NCI-H2171 (cell line): ENCODE measurements around the gene COL12A1.

Experiments used
- DNase-seq: peaks from one replicate; lab custom pipeline; 2025; lab: John Stamatoyannopoulos, UW

Gene COL12A1

GRCh38 chr6:75143191-75143590 lies 62.7 kb downstream of the COL12A1 start:
- no peak for DNase-seq

DNA sequence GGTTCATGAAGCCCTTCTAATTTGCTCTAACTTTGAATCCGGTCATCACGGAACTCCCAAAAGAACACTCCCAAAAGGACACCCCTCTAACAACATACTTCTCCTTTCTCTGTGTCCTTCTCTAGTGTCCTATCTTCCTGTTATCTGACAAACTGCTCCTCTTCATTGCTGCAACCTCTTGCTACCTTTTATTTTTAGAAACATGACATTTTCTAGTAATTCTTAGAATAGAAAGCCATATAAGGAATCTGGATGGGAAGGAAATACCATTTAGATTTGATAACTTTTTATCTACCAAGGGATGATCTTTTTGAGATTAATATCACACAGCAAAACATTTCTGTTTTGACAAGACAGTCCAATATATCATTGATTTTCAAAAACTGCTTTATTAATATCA lies 63.1 kb downstream of the COL12A1 start:
- DNase-seq = no peak

DNA sequence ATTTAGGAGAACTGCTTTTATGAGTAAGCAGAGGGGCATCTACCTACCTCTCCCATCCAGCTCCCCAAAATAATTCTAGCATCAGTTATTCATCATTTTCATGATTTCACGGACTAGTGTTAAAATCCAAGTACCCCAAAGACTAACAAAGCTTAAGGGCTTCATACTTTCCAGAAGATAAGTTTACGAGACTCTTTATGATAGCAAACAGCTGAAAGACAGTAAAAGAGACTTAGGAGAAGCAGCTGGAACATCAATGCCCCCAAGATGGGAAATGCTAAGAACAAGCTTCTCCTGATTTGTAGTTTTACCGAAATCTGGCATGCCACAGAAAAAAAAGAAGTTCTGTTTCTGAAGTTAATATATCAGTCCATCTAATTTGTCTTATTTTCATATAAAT lies 70.0 kb downstream of the COL12A1 start:
- DNase-seq = no peak

DNA sequence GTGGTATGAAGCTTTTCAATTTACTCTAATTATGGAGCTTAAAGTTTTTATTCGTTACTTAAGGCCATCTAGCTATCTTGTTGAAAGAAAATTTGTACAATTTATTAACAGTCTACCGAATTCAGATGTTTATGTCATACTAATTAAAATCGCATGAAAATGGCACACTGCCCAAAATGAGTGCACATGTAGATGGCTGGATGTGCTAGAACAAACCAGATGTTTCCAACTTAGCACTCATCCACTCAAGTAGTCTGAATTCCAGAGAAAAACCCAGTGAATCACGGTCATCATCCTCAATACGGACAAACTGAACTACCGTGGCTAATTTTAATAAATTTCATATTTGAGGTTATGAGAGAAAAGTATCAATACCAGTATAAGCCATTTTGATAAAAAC lies 70.4 kb downstream of the COL12A1 start:
- DNase-seq = no peak

- DNase-seq = no peak
These were observed 75.1 kb downstream of the COL12A1 start for GRCh38 chr6:75130784-75131183.

DNA sequence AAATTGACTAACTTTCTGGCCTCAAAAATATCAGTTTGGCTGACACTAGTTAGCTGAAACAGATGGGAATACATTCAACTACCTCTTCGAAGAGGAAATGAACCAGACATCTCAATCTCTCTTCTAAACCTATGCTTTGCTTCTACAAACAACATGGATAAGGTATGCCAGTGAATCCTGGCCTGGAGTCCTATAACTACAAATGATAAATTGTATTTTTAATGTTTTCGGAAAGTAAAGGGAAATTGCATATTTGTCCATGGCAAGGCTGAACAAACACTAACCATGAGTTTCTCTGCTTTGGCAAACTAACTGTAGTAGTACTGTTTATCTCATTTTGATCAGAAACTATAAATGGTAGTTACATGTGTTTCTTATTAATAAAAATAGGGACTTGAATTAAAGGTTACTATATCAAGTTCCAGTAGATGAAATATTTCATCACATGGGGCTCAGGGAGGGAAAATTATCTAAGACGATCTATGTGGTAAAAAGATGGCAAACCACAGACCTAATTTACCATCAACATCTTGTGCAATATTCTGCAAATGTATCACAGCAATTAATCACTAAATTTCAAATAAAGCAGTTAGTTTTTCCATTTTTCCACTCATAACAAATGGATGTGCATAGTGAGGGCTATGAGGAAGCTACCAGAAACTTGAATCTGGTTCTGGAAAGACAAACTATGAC lies 76.8 kb downstream of the COL12A1 start:
- DNase-seq = no peak

DNA sequence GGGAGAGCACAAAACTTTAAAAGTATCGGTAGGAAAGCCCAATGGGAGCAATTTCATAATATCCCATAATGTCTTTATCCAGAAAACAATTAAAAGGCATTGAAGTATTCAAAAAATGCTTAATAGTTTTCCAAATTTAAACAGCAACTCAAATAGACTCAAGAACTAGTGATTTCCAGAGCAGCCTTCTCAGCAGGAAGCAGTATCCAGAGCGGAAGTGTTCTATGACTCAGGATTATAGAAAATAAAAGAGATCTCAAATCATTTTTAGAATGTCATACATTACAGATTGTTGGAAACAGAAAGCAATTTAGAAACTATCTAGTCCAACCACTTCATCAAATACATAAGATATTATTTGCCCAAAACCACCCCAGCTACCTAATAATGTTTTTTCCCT lies 79.3 kb downstream of the COL12A1 start:
- no peak for DNase-seq

GRCh38 chr6:75124983-75125382 lies 80.9 kb downstream of the COL12A1 start:
- DNase-seq = no peak

DNA sequence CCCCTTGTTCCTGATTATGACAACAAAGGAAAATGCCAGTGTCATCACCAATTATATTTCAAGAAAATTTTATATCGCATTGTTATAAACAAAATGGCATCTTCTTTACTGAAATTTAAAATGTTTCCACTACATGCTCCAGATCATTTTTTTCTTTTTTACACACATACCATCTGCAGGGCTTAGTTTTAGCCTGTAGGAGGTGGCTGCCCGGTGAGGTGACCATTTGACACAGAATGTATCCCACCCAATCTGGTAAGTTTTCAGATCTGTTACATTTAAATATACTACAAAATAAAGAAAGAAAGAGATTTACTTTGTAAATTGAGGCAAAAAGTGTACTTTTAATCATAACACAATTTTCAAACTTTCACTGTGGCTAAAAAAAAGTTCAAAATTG lies 81.8 kb downstream of the COL12A1 start:
- DNase-seq = no peak

GRCh38 chr6:75118925-75119515 lies 86.8 kb downstream of the COL12A1 start:
- no peak for DNase-seq

GRCh38 chr6:75117701-75118100 lies 88.2 kb downstream of the COL12A1 start:
- no peak for DNase-seq

DNA sequence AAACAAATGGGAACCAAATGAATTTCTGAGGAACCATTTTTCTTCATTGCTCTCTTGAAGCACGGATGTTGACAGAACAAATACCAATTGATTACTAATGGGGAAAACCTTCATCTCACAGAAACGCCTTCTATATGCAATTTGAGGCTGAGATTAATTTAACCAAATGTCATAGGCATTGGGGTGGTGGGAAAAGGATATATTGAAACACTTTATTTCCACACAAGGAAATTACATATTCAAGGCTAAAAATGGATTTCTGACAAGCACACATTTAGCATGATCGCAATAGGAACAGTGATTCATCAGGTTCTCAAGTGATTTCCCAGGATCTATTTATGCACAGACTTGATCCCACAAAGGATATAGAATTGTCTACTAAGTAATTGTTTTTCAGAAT lies 88.9 kb downstream of the COL12A1 start:
- no peak for DNase-seq

DNA sequence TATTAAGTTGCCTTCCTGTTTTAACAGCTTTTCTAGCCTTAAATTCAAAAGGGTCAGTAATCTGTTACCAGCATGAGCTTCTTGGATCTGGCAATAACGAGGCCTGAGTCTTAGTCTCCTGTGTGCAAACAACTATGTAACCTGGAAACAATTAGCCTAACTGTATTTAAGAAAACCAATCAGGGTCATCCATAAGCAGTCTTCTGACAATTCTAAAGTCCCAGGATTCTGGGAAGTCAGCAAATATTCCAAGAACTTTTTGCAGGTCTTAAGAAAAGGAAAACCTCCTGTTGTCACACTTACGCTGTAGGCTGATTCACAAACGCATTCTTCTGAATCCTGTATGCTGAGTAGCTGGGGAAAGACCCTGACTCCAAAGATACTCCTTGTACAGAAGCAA lies 90.4 kb downstream of the COL12A1 start:
- DNase-seq = no peak

- no peak for DNase-seq
These were observed 91.0 kb downstream of the COL12A1 start for GRCh38 chr6:75114806-75115205.

DNA sequence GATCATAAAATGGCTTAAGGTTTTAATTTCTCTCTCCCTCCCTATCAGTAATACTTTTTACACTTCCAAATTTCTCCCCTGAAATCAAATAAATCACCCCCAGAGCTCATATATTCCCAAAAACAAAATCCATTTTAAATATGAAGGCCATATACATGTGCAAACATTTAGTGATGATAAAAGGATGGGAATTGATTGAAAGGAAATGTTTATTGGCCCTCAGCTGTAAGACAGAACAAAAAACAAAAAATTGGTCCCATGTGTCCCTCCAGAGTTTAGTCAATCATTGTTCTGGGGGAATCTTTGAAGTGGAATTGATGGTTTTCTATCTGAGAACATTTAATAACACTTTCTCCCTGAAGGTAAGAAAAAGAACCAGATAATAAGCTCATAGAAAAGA lies 91.7 kb downstream of the COL12A1 start:
- no peak for DNase-seq

DNA sequence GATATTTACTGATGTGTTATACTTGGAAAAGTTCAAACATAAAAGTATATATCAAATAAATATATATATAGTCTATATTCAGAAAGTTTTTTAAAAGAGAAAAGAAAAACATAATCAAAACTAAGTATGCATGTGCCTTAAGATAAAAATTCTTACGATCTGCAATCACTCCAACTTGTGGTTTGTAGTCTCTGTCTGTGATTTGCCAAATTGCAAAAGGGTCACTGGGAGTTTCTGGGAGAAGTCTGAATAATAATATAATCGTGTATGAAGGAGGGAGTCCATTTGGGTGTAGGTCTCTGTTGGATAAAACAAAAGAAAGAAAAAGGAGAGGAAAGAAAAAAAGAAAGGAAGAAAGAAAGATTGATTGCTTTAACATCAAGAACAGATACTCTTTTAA lies 92.4 kb downstream of the COL12A1 start:
- DNase-seq = no peak

DNA sequence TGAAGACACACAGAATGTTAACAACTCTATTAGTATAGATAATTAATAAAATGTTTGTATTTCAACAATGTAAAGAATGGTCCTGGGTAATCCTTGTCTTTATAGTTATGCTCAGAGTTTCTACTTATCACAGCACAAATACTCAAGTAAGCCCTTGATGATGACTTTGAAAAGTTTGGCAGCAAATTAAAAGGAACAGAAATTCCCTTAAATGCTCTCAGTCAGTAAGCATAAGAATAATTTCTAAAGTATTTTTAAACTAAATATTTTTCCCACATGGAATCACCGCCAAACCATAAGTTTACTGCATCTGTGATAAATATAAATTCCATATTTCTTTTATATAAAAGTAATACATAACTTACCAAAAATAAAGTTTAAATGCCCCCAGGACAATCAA lies 96.1 kb downstream of the COL12A1 start:
- DNase-seq = no peak

- no peak for DNase-seq
These were observed 96.8 kb downstream of the COL12A1 start for GRCh38 chr6:75109022-75109421.

GRCh38 chr6:75108333-75108974 lies 97.4 kb downstream of the COL12A1 start:
- no peak for DNase-seq

DNA sequence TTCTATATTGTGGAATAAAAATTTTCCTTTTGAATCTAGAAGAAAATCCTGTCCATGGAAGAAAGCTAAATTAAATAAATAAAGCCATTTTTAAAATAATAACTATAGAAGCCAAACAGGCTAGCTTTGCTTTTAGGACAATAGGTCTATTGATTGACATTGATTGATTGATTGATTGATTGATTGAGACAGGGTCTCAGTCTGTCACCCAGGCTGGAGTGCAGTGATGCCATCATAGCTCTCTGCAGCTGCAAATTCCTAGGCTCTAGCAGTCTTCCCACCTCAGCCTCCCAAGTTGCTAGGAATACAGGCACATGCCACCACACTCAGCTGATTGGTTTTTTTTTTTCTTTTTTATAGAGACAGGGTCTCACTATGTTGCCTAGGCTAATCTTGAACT lies 97.9 kb downstream of the COL12A1 start:
- DNase-seq = no peak

DNA sequence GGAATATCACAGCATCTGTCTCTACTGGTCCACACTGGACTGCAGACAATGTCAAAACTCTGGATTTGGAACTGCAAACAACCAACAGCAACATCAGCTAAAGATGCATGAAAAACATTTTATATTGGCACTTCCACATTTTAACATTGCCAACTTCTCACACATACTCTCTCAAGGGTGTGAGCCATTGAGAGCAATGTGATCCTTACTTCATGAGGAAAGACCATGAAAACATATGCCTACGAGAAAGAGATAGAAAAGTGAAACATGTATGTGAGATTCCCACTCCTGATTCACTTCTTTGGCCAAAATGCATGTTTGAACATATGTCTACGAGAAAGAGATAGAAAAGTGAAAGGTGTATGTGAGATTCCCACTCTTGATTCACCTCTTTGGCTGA lies 99.4 kb downstream of the COL12A1 start:
- no peak for DNase-seq

GRCh38 chr6:75103431-75103830 lies 102.4 kb downstream of the COL12A1 start:
- DNase-seq = no peak

DNA sequence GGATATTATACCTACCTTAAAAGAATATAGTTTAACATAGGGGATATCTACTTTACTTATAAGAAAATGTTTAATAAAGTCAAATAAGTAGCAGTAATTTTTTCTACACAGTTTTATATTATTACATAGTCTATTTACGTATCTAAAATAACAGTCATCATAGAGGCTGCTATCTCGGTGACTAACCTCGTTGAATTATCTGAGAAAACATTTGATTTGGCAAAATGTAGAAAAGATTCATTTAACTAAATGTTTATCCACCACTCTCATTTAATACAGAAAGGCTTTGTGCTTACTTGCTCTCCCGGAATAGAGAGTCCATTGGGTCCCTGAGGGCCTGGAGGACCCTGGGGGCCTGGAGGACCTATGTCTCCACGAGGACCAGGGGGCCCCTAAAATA lies 103.6 kb downstream of the COL12A1 start:
- DNase-seq = no peak

GRCh38 chr6:75101896-75102295 lies 104.0 kb downstream of the COL12A1 start:
- DNase-seq = no peak
